Liver (tissue), 9 donors: ENCODE measurements around the gene LCN10. TPM values are rescaled to one million over a fixed set of nuclear protein-coding genes. Genes with fewer than 3 reads are reported as not detected.

Source experiments
- DNase-seq: peaks from one replicate; pipeline ENCODE4 v3.0.0-alpha.2; 2017; ENCODE audit warnings: low spot score
- H3K27ac ChIP-seq, 2 donors: one replicate each; pipeline ENCODE4 v1.7.0; 2013; ENCODE audit warnings: inconsistent platforms in 2 of 2, low read length in 2 of 2, control low read depth in 1 of 2, low read depth in 1 of 2, mild to moderate bottlenecking in 1 of 2
- H3K27me3 ChIP-seq, 4 donors: one replicate each; pipeline versions ENCODE4 v1.6.1 to v1.7.0; 2013; ENCODE audit warnings: low read length in 3 of 4, inconsistent platforms in 1 of 4, mild to moderate bottlenecking in 1 of 4, moderate library complexity in 1 of 4; ENCODE audit not compliant: control insufficient read depth in 4 of 4, insufficient read depth in 4 of 4
- H3K36me3 ChIP-seq, 4 donors: one replicate each; pipeline versions ENCODE4 v1.6.1 to v1.7.0; 2013; ENCODE audit warnings: low read length in 3 of 4, mild to moderate bottlenecking in 3 of 4, low read depth in 1 of 4, moderate library complexity in 1 of 4; ENCODE audit not compliant: control insufficient read depth in 4 of 4, insufficient read depth in 3 of 4
- H3K4me1 ChIP-seq, 4 donors: one replicate each; pipeline versions ENCODE4 v1.6.1 to v1.7.0; 2013; ENCODE audit warnings: low read length in 3 of 4, mild to moderate bottlenecking in 3 of 4, moderate library complexity in 1 of 4; ENCODE audit not compliant: control insufficient read depth in 4 of 4, insufficient read depth in 4 of 4
- H3K4me3 ChIP-seq, 3 donors: one replicate each; pipeline versions ENCODE4 v1.6.1 to v1.7.0; 2013; ENCODE audit warnings: low read length in 3 of 3, control low read depth in 1 of 3, low read depth in 1 of 3, mild to moderate bottlenecking in 1 of 3
- H3K9ac ChIP-seq, 2 donors: one replicate each; pipeline ENCODE4 v1.7.0; 2013; ENCODE audit warnings: low read length in 2 of 2, mild to moderate bottlenecking in 2 of 2, moderate library complexity in 2 of 2, control low read depth in 1 of 2, low read depth in 1 of 2
- H3K9me3 ChIP-seq, 4 donors: one replicate each; pipeline versions ENCODE4 v1.6.1 to v1.7.0; 2013; ENCODE audit warnings: low read length in 3 of 4; ENCODE audit not compliant: control insufficient read depth in 4 of 4
- ATF3 ChIP-seq: IDR thresholded peaks from 2 replicates; pipeline ENCODE4 v1.6.1; 2016; ENCODE audit warnings: antibody characterized with exemption
- EGR1 ChIP-seq, 2 donors: IDR thresholded peaks; 2 replicates each; pipeline ENCODE4 v1.6.1; 2016 to 2018; ENCODE audit warnings: antibody characterized with exemption in 2 of 2, low read depth in 2 of 2
- FOXA1 ChIP-seq: IDR thresholded peaks from 2 replicates; pipeline ENCODE4 v1.6.1; 2016; ENCODE audit warnings: antibody characterized with exemption
- FOXA2 ChIP-seq: IDR thresholded peaks from 2 replicates; pipeline ENCODE4 v1.6.1; 2016; ENCODE audit warnings: antibody characterized with exemption
- GABPA ChIP-seq, 2 donors: IDR thresholded peaks in 1 of 2; conservative IDR thresholded peaks in 1 of 2; 2 replicates each; pipeline ENCODE4 v1.6.1; 2016; ENCODE audit warnings: antibody characterized with exemption in 2 of 2, mild to moderate bottlenecking in 1 of 2, moderate library complexity in 1 of 2
- HNF4A ChIP-seq, 2 donors: conservative IDR thresholded peaks; 2 replicates each; pipeline ENCODE4 v1.6.1; 2016; ENCODE audit warnings: antibody characterized with exemption in 2 of 2, mild to moderate bottlenecking in 2 of 2
- HNF4G ChIP-seq: IDR thresholded peaks from 2 replicates; pipeline ENCODE4 v1.6.1; 2016; ENCODE audit warnings: antibody characterized with exemption
- JUND ChIP-seq, 2 donors: IDR thresholded peaks; 2 replicates each; pipeline ENCODE4 v1.6.1; 2016; ENCODE audit warnings: antibody characterized with exemption in 2 of 2
- MAX ChIP-seq: IDR thresholded peaks from 2 replicates; pipeline ENCODE4 v1.6.1; 2016; ENCODE audit warnings: antibody characterized with exemption
- NR2F2 ChIP-seq: IDR thresholded peaks from 2 replicates; pipeline ENCODE4 v1.6.1; 2016; ENCODE audit warnings: antibody characterized with exemption
- RAD21 ChIP-seq, 2 donors: IDR thresholded peaks; 2 replicates each; pipeline ENCODE4 v1.6.1; 2016; ENCODE audit warnings: antibody characterized with exemption in 2 of 2, mild to moderate bottlenecking in 2 of 2
- REST ChIP-seq: IDR thresholded peaks from 2 replicates; pipeline ENCODE4 v1.6.1; 2016; ENCODE audit warnings: antibody characterized with exemption, mild to moderate bottlenecking
- RXRA ChIP-seq, 2 donors: IDR thresholded peaks; 2 replicates each; pipeline ENCODE4 v1.6.1; 2017 to 2018; ENCODE audit warnings: antibody characterized with exemption in 2 of 2, mild to moderate bottlenecking in 1 of 2
- SP1 ChIP-seq: IDR thresholded peaks from 2 replicates; pipeline ENCODE4 v1.6.1; 2018; ENCODE audit warnings: antibody characterized with exemption, mild to moderate bottlenecking
- TAF1 ChIP-seq: conservative IDR thresholded peaks from 2 replicates; pipeline ENCODE4 v1.6.1; 2016; ENCODE audit warnings: antibody characterized with exemption, mild to moderate bottlenecking
- YY1 ChIP-seq: IDR thresholded peaks from 2 replicates; pipeline ENCODE4 v1.6.1; 2016; ENCODE audit warnings: antibody characterized with exemption, mild to moderate bottlenecking
- ZBTB33 ChIP-seq: IDR thresholded peaks from 2 replicates; pipeline ENCODE4 v1.6.1; 2016; ENCODE audit warnings: antibody characterized with exemption
- WGBS: extraction: QIAGEN DNeasy Blood & Tissue Kit; methylation state at CpG from one replicate; pipeline ENCODE4 v1.1.7; 2013; 5-methylcytosine and 5-hydroxymethylcytosine counted together
- polyA plus RNA-seq, 2 donors: library from polyadenylated mRNA; stranded (reverse) in 1 of 2; unstranded in 1 of 2; fragments of 200-250 nt in 1 of 2; fragments of >200 nt in 1 of 2; fragmentation: Nextera tagmentation in 1 of 2; extraction: Ambion mirVana in 1 of 2; gene quantifications; one replicate each; pipeline versions ENCODE4 v1.2.1 to v1.2.3, GENCODE V29; 2013 to 2015
- total RNA-seq, 2 donors: library from RNA; depleted of rRNA; stranded (reverse); fragments of >200 nt; gene quantifications; one replicate each; pipeline ENCODE4 v1.2.3, GENCODE V29; 2014
- TF ChIP-seq, protein P1 (sequence below): fragments of 150-350 bp; IDR thresholded peaks from 2 replicates; pipeline ENCODE4 v1.5.1; 2017; ENCODE audit warnings: improper control_type of control experiment, low read depth, low read length; ENCODE audit not compliant: missing input control
- donor health status: healthy.
- donor health status: healthy.
- donor health status: healthy.
- donor health status: healthy.
- donor health status: healthy.

LCN10 gene
- total and polyA plus RNA-seq, 4 donors: 0.08 to 0.14 (median 0.11) TPM

DNA sequence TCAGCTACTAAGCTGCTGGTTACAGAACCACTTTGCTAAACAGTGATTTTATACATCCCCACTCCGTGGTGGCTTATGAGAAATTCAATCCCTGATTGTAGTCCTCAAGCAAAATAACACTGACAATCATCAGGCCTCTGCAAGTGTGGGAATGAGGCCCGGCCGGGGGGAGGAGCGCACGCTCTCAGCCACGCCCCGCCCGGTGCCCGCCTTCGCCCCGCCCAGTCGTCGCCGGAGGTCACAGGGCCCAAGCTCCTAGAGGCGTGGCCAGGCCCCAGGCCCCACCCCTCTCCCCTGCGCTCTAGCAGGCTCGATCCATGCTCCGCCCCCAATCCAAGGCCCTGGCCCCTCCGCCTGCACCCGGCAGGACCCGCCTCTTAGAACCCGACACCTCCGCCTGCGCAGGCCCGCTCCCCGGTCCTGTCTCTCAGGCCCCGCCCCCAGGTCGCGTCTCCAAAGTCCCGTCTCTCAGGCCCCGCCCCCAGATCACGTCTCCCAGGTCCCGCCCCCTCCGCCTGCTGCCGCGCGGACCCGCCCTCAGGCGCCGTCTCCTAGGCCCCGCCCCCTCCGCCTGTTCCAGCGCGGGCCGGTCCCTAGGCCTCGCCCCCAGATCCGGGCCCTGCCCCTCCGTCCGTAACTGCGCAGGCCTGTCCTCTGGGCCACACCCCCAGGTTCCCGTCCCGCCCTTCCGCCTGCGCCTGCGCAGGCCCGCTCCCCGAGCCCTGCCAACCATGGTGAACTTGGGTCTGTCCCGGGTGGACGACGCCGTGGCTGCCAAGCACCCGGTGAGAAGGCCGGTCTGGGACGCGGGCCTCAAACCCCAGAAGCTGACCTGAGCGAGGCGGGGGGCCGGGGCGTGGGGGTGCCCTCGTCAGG lies 48.1 kb upstream of the LCN10 start, which contains the start of gene TMEM141:
TSS of gene TMEM141 (plus strand) at position 705 of the 876 bp plus-strand sequence. CDS start at position 732, 27 bp downstream.
- peak within 1 kb of the TSS; percentile 67 to 78 (median 75) for H3K4me3 ChIP-seq
- peak within 1 kb of the TSS; percentile 91 to 92 for H3K27ac ChIP-seq
- under 1% methylated on average over 70 of the region's 70 CpGs for WGBS
- H3K27me3 ChIP-seq: no peaks in the 10 kb centered on the region
- no peaks in the 10 kb centered on the region for H3K9me3 ChIP-seq
- DNase-seq: peak; percentile 100
- H3K36me3 ChIP-seq: peaks cover 0 to 2% (median under 1%) of the 10 kb centered on the region in 4 donors
- TF ChIP-seq HNF4A (conservative IDR thresholded peaks at IDR 0.05) (no peak), GABPA (IDR thresholded peaks at IDR 0.05 in 1 of 2, conservative IDR thresholded peaks at IDR 0.05 in 1 of 2) (peak in 1 of 2 donors; percentile 79), MAX (peak; percentile 24), NR2F2 (no peak), FOXA2 (no peak), EGR1 (IDR thresholded peaks at IDR 0.05; ENCODE audit: low read depth in 2 of 2) (no peak), RAD21 (IDR thresholded peaks at IDR 0.05) (peak; percentile 21 to 22), REST (peak; percentile 4), ZBTB33 (no peak), FOXA1 (no peak), JUND (IDR thresholded peaks at IDR 0.05) (no peak), HNF4G (no peak), YY1 (peak; percentile 66), TAF1 (no peak), ATF3 (no peak), SP1 (peak; percentile 88), RXRA (IDR thresholded peaks at IDR 0.05) (no peak)
- TF ChIP-seq, protein P1, sequence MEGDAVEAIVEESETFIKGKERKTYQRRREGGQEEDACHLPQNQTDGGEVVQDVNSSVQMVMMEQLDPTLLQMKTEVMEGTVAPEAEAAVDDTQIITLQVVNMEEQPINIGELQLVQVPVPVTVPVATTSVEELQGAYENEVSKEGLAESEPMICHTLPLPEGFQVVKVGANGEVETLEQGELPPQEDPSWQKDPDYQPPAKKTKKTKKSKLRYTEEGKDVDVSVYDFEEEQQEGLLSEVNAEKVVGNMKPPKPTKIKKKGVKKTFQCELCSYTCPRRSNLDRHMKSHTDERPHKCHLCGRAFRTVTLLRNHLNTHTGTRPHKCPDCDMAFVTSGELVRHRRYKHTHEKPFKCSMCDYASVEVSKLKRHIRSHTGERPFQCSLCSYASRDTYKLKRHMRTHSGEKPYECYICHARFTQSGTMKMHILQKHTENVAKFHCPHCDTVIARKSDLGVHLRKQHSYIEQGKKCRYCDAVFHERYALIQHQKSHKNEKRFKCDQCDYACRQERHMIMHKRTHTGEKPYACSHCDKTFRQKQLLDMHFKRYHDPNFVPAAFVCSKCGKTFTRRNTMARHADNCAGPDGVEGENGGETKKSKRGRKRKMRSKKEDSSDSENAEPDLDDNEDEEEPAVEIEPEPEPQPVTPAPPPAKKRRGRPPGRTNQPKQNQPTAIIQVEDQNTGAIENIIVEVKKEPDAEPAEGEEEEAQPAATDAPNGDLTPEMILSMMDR: no peak
- H3K4me1 ChIP-seq: peaks cover 6 to 62% (median 51%) of the 10 kb centered on the region in 4 donors
- peak within 1 kb of the TSS; percentile 60 to 76 for H3K9ac ChIP-seq
